Activated T-helper 1 cell treated with Interleukin-2 at 50 U/mL for 16 hours (primary cell): ENCODE results near the gene ABCF2.

Experiments used
- DNase-seq: peaks from one replicate; pipeline ENCODE4 v3.0.0-alpha.2; 2020; ENCODE audit warnings: low read depth

Gene ABCF2

DNA sequence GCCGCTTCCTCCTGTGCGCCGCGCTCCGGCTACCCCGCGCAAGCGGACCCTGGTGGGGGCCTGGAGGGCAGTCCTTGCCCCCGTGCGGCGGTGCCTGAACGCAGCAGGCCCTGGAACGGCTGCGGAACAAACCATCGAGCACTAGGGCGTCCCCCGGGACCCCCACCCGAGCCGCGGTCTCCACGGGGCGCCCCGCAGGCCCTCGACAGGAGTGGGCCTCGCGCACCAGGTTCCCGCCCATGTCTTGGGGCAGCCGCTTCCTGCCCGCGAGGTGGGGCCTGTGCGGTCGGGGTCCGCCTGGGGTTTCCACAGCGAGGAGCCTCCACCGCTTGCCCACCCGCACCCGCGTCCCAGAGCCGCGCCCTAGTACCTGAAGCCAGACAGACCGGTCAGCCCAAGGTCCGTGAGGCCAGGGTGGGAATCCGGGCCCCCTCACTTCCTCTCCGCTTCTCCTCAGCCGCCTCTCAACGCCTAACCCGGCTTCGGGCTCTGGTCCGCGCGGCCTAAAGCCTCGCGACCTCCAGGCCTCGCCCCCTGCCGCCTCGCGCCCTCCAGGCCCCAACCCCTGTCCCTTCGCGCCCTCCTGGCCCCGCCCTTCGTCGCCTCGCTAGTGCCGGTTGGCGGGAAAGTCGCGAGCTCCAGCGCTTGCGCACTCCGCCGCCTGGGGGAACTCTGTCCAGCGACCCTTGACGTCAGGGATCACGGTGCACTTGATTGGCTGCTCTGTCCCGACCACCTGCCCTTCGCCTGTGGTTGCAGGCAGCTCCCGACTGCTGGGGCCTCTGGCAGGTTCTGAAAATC, 52.6 kb downstream of the ABCF2 start:
- no peak for DNase-seq

DNA sequence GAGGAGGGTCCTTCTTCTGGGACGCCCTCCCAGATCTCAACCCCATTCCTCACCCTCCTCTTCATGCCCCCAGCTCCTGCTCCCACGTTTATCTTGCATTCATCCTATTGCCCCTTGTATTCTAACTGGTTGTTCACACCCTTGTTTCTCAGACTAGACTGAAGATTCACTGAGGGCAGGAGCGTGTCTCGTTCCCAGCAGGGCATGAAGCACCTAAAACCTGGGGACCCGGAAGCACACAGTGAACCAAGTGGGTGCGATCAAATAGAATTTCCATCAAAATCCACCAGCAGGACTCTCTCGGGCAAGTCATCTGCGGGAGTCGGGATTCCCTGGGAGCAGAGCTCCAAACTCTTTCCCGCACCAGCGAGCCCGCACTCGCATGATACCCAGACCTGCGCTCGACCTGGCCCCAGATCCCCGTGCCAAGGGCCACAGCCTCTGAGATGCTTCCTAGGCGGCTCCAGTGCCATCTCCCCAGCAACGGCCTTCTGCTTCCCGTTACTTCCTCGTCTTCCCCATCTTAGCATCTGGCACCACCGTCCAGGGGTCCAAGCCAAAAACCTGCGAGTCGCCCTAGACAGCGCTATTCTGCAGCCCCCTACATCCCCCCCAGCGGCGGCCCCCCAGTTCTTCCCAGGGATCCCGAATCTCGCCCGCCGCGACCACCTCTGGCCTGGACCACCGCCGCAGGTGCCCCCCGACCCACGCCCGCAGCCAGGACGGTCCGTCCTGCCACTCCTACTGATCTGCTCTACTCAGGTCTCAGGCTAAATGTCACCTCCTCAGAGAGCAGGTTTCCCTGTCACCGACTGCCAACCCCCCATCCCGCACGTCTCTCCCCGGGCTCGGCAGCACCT, 53.4 kb downstream of the ABCF2 start:
- no peak for DNase-seq

DNA sequence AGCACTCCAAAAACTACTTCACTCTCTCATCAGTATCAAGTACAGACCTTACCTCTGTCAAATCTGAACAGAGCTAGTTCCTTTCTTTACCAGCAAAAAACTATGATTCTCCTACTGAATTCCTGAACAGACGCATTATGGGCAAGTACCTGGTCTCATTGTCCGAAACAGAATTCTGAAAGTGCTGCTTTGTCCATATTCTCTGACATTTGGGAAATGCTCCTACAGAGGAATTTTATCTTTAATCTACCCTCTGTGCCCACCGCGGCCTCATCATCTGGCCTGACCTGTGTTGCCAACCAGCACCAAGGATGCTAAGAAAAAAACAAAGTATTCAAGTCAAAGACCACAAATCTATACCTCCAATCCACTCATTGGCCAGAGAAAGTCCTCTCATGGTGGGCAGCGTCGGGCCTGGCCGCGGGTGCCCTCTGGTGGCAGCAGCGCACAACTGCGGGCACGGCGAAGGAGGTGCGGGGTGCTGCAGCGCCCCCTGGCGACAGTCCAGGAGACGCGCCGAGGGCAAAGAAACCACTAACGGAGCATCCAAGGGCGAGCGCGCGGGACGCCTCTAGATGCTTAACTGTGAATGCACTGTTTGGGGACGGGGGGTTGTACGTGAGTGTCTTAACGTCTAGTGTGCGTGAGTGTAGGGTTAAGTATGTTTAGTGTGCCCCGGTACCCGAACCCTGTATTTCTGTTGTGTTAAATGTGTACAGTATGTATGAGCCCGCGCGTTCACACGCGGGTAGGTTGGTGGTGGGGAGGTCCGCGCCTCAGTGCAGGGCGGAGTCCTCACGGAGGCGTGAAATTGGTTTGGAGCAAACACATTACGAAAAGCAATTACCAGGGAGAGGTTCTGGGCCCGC, 54.5 kb downstream of the ABCF2 start:
- peak; percentile 74 for DNase-seq

DNA sequence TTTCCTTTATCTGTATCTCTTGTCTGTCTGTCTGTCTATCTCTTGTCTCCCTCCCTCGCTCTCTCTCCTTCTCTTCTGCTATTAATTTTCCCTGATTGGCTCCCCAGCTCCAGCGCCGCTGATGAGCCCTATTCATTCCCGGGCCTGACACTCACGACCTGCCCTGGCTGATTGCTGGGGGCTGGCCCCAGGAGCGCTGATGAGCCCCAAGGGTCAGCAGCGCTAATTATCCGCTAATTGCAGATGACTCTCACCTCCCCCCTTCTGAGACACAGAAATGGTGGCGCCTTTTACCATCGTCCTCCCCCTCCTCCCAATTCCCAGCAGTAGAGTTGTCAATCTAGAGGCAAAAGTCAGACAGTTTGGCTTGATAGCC, 58.2 kb downstream of the ABCF2 start:
- DNase-seq: no peak

DNA sequence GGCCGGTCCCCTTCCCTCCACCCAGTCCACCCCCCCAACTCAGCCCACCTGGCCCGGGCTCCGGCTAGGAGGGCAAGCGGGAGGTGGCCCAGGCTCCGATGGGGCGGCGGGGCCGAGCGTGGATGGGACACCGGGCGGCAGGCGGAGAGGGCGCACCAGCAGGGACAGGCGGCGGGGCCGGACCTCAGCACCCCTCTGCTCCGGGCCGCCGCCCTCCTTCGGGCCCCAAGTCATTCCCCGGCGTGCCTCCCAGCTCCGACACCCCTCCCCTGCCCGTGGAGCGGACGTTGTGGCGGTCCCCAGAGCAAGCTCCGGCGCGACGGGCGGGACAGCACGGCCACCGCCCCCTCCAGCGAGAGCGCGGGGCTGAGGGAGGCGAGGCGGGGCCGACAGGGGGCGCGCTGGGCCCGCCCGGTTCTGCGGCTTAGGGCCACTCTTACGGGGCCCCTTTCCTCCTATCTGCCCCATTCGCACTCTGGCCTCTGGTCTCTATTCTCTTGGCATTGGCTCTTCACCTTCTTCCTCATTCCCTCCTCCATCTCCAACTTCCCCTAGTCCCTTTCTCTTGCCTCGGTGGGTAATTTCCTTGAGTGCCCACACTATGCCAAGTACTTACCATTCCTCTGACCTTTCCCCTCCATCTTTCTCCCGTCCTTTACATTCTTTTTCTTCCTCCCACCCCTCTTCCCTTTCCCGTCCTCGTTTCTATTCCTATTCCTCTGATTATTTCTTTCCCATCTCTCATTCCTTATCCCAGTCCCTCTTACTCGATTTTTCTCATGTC, 58.8 kb downstream of the ABCF2 start:
- DNase-seq: peak; percentile 45

DNA sequence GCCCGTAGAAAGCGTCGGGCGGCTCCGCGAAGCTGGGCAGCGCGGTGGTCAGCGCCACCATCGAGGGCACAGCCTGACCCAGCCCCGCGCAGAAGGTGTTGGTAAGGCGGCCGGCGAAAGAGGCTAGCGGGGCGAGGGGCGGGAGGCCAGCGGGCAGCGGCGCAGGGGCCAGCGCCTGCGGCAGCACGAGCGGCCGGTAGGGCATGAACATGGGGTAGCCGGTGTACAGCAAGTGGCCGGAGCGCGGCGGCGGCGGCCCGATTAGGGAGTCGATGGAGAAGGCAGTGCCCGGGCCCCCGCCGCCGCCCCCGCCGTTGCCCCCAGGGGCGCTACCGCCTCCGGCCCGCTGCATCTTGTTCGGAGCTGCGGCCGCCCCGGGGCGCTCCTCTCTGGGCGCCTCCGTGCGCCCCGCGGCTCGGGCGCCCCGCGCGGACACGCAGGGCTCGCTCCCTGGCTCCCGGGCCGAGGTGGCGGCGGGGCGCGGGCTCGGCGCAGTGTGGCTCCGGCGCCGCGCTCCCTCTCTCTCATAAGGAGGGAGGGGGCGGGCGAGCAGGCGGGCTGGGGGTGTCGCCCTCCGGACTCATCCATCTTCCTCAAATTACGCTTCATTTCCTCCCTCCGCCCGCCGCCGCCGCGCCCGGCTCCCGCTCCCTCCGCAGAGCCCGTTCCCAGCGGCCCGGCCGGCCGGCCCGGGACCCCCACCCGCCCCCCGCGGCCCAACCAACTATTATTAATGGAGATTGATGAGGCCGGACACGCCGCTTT, 59.6 kb downstream of the ABCF2 start, which contains the start of gene GBX1:
Gene GBX1 (minus strand): TSS at position 498 of the 765 bp plus-strand sequence. CDS start 146 bp downstream, at position 352.
- DNase-seq: no peak

DNA sequence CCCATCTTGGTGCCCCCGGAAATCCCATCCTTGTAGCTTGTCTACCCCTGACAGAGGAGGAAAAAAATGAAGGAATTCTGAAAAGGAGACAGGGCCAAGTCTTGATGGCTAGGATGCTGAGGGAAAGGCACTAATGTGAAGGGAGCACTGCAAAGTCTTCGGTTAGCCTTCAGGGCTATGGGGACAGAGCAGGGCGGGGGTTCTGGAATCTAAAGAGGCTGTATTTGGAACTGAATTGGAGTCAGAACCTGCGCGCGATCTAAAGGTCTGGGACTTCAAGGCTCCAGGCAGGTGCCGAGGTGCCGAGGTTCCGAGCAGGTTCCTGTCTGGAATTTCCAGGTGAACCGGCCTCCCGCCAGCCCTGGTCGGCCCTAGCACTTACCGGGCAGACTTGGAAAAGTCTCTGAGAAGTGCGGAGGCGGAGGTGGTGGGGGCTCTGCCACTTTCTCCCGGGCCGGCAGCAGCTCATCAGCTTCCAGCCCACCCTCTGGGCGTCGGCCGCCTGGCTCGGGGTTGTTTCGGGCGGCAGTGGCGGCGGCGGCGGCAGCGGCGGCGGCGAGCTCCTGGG, 60.3 kb downstream of the ABCF2 start:
- no peak for DNase-seq
